ENCODE results near the gene FARP2. TPM values are rescaled to one million over a fixed set of nuclear protein-coding genes. Genes with fewer than 3 reads are reported as not detected.

The FARP2 gene
- total and polyA plus RNA-seq, 2 experiments from 2014 or later: 16.0 to 22.6 TPM

- TF ChIP-seq CTCF (conservative IDR thresholded peaks at IDR 0.05; ENCODE audit: low read depth in 2 of 2): no peak
- no peak for TF ChIP-seq POLR2AphosphoS5 (IDR thresholded peaks at IDR 0.05; ENCODE audit: low read depth)
- TF ChIP-seq JUNB (IDR thresholded peaks at IDR 0.05; ENCODE audit: unreplicated experiment): no peak
- no peak for TF ChIP-seq ETS1 (IDR thresholded peaks at IDR 0.05)
These were observed 30.4 kb downstream of the FARP2 start (continued) for GRCh38 chr2:241386519-241386918.

GRCh38 chr2:241389697-241390096 is 33.6 kb downstream of the FARP2 start:
- no peak for TF ChIP-seq NANOG (IDR thresholded peaks at IDR 0.05; ENCODE audit: borderline replicate concordance)
- TF ChIP-seq ZNF114 (CRISPR knock-in tag; IDR thresholded peaks at IDR 0.05): no peak
- TF ChIP-seq JUNB (IDR thresholded peaks at IDR 0.05; ENCODE audit: unreplicated experiment): no peak
- no peak for TF ChIP-seq CREB1 (CRISPR knock-in tag; IDR thresholded peaks at IDR 0.05; ENCODE audit: low read depth)
- H3K4me3 ChIP-seq: no peak overlapping the region
- 0 out of 2 replicates have a peak, but pooled peaks cover 6% of the 10 kb centered on the region for H3F3A ChIP-seq (replicated peaks; ENCODE audit: low read depth)
- peaks cover 20% of the 10 kb centered on the region; the same call in 1 of the 2 replicates for H4K20me1 ChIP-seq (replicated peaks; ENCODE audit: insufficient read depth)
- H3K27me3 ChIP-seq (ENCODE audit: insufficient read depth): no peaks in the 10 kb centered on the region
- no peak overlapping the region for H3K4me3 Mint-ChIP-seq
- no peaks in the 10 kb centered on the region for H3K9me3 Mint-ChIP-seq
- H3K36me3 ChIP-seq (ENCODE audit: insufficient read depth): no peaks in the 10 kb centered on the region
- no peak for ATAC-seq
- H3K27ac ChIP-seq (ENCODE audit: low read depth): no peak overlapping the region
- no peaks in the 10 kb centered on the region for H3K9me2 ChIP-seq (ENCODE audit: insufficient read depth)
- DNase-seq (ENCODE audit: low spot score): no peak
- peaks cover 2% of the 10 kb centered on the region for H3K27me3 Mint-ChIP-seq (ENCODE audit: insufficient read depth, low read depth, poor library complexity)
- H3K79me2 ChIP-seq (replicated peaks; ENCODE audit: insufficient read depth): peaks cover 5% of the 10 kb centered on the region; the same call in 1 of the 2 replicates
- no peaks in the 10 kb centered on the region for H3K4me1 ChIP-seq (ENCODE audit: insufficient read depth)
- no peak overlapping the region for H2AFZ ChIP-seq
- H3K4me1 Mint-ChIP-seq: peaks cover 9% of the 10 kb centered on the region
- H3K4me2 ChIP-seq: no peak overlapping the region
- no peak overlapping the region for H3K27ac Mint-ChIP-seq
- H3K36me3 Mint-ChIP-seq (ENCODE audit: low read depth): no peaks in the 10 kb centered on the region

- H3K27ac Mint-ChIP-seq: no peak overlapping the region
- H3K27ac ChIP-seq (ENCODE audit: low read depth): no peak overlapping the region
- no peak for DNase-seq (ENCODE audit: low spot score)
- H3K36me3 ChIP-seq (ENCODE audit: insufficient read depth): no peaks in the 10 kb centered on the region
- no peak overlapping the region for H3K4me3 Mint-ChIP-seq
- peaks cover 5% of the 10 kb centered on the region; the same call in 1 of the 2 replicates for H3K79me2 ChIP-seq (replicated peaks; ENCODE audit: insufficient read depth)
- H3K9me3 Mint-ChIP-seq: no peaks in the 10 kb centered on the region
- no peaks in the 10 kb centered on the region for H3K27me3 ChIP-seq (ENCODE audit: insufficient read depth)
- H3K4me1 Mint-ChIP-seq: peaks cover 9% of the 10 kb centered on the region
- H3K4me2 ChIP-seq: no peak overlapping the region
- no peak overlapping the region for H3K4me3 ChIP-seq
- H2AFZ ChIP-seq: no peak overlapping the region
- no peaks in the 10 kb centered on the region for H3K9me2 ChIP-seq (ENCODE audit: insufficient read depth)
- H3F3A ChIP-seq (replicated peaks; ENCODE audit: low read depth): 0 out of 2 replicates have a peak, but pooled peaks cover 6% of the 10 kb centered on the region
- no peak for ATAC-seq
- peaks cover 20% of the 10 kb centered on the region; the same call in 1 of the 2 replicates for H4K20me1 ChIP-seq (replicated peaks; ENCODE audit: insufficient read depth)
- no peaks in the 10 kb centered on the region for H3K4me1 ChIP-seq (ENCODE audit: insufficient read depth)
- H3K27me3 Mint-ChIP-seq (ENCODE audit: insufficient read depth, low read depth, poor library complexity): peaks cover 2% of the 10 kb centered on the region
- H3K36me3 Mint-ChIP-seq (ENCODE audit: low read depth): no peaks in the 10 kb centered on the region
- TF ChIP-seq JUNB (IDR thresholded peaks at IDR 0.05; ENCODE audit: unreplicated experiment): no peak
- TF ChIP-seq ETS1 (IDR thresholded peaks at IDR 0.05): no peak
- no peak for TF ChIP-seq EZH2phosphoT487 (IDR thresholded peaks at IDR 0.05; ENCODE audit: unreplicated experiment)
- no peak for TF ChIP-seq STAT1 (IDR thresholded peaks at IDR 0.05; ENCODE audit: unreplicated experiment)
- no peak for TF ChIP-seq POLR2AphosphoS5 (IDR thresholded peaks at IDR 0.05; ENCODE audit: low read depth)
- TF ChIP-seq NANOG (IDR thresholded peaks at IDR 0.05; ENCODE audit: borderline replicate concordance): no peak
- TF ChIP-seq ZNF331 (CRISPR knock-in tag; IDR thresholded peaks at IDR 0.05; ENCODE audit: low read depth): no peak
- no peak for TF ChIP-seq CTCF (conservative IDR thresholded peaks at IDR 0.05; ENCODE audit: low read depth in 2 of 2)
These were observed 34.5 kb downstream of the FARP2 start for GRCh38 chr2:241390301-241391206.

Measured in GM23338 (cell line).